Measurements from ENCODE around the gene ARIH2. TPM values are rescaled to one million over a fixed set of nuclear protein-coding genes. Genes with fewer than 3 reads are reported as not detected.

Gene ARIH2
- total and polyA plus RNA-seq, 9 of the 15 experiments (the other 6 are each of a cell fraction or from before 2014, with no cell fraction given) = 27.0 to 120 (median 108) TPM

GRCh38 chr3:49017971-49018706, 99.5 kb downstream of the ARIH2 start, which contains the start of gene DALRD3 (continued):
- TF ChIP-seq SNRNP70 (optimal IDR thresholded peaks at IDR 0.05; ENCODE audit: low read depth, low read length) (no peak), ETS2 (tag; IDR thresholded peaks at IDR 0.05; ENCODE audit: borderline replicate concordance, poor library complexity, severe bottlenecking) (no peak), ZNF263 (CRISPR knock-in tag; IDR thresholded peaks at IDR 0.05; ENCODE audit: borderline replicate concordance) (no peak), RNF2 (IDR thresholded peaks at IDR 0.05) (0 out of 2 replicates have a peak, but pooled peaks have one; percentile 23), NR4A1 (CRISPR knock-in tag; IDR thresholded peaks at IDR 0.05) (no peak), NR4A1 (tag; IDR thresholded peaks at IDR 0.05) (no peak), SRSF3 (IDR thresholded peaks at IDR 0.05; ENCODE audit: insufficient read depth, low read length) (no peak), MLX (CRISPR knock-in tag; conservative IDR thresholded peaks at IDR 0.05) (no peak), SAP30 (IDR thresholded peaks at IDR 0.05; ENCODE audit: borderline replicate concordance, insufficient read depth, low read depth, low read length, poor library complexity, severe bottlenecking) (peak; percentile 68), FOXO4 (CRISPR knock-in tag; IDR thresholded peaks at IDR 0.05) (no peak), TGIF2 (CRISPR knock-in tag; IDR thresholded peaks at IDR 0.05) (no peak), E2F6 (IDR thresholded peaks at IDR 0.05; ENCODE audit: borderline replicate concordance in 1 of 2, extremely low read depth in 1 of 2, insufficient read depth in 1 of 2, insufficient read length in 1 of 2, low read depth in 1 of 2, low read length in 1 of 2, poor library complexity in 1 of 2, severe bottlenecking in 1 of 2) (peak in 1 of 2 experiments; percentile 42), BCOR (IDR thresholded peaks at IDR 0.05) (no peak), PTBP1 (IDR thresholded peaks at IDR 0.05; ENCODE audit: low read depth, low read length) (no peak), ZNF121 (CRISPR knock-in tag; conservative IDR thresholded peaks at IDR 0.05) (no peak; the same call in 1 of the 2 replicates), ZNF311 (CRISPR knock-in tag; IDR thresholded peaks at IDR 0.05) (no peak), HOXB6 (CRISPR knock-in tag; IDR thresholded peaks at IDR 0.05; ENCODE audit: borderline replicate concordance) (no peak), ATF2 (CRISPR knock-in tag; IDR thresholded peaks at IDR 0.05) (no peak), ATF7 (IDR thresholded peaks at IDR 0.05) (0 out of 2 replicates have a peak, but pooled peaks have one; percentile 33), NFIX (CRISPR knock-in tag; IDR thresholded peaks at IDR 0.05; ENCODE audit: low read depth) (no peak), NCOA6 (IDR thresholded peaks at IDR 0.05) (no peak), SAFB (IDR thresholded peaks at IDR 0.05; ENCODE audit: borderline replicate concordance, low read depth, low read length) (peak; percentile 82), KDM4B (IDR thresholded peaks at IDR 0.05; ENCODE audit: borderline replicate concordance in 2 of 2, low read depth in 1 of 2) (0 out of 4 replicates have a peak, but pooled peaks of 1 of the 2 experiments have one; percentile 42), SMARCB1 (IDR thresholded peaks at IDR 0.05; ENCODE audit: insufficient read length, low read depth) (no peak)
